Stimulated activated CD8-positive, alpha-beta memory T cell treated with anti-CD3 and anti-CD28 coated beads, Interleukin-7, amount 100 ng/mL, for 4 hours (primary cell): ENCODE results near the gene DENND2A.
"Not testable (repeated sequence)": the region's sequence is repeated elsewhere in the genome, so short reads cannot be mapped to it uniquely, and the experiment has no call there.

Experiments used
- DNase-seq, 2 donors: peaks; one replicate each; pipeline ENCODE4 v3.0.0-alpha.2; 2020; ENCODE audit warnings: low read depth in 2 of 2

DENND2A gene

GRCh38 chr7:140619915-140620510 lies 20.6 kb downstream of the DENND2A start:
- not testable (repeated sequence) for DNase-seq

- DNase-seq, result no peak
These were observed 21.4 kb downstream of the DENND2A start for GRCh38 chr7:140619176-140619575.

- no peak for DNase-seq
These were observed 22.3 kb downstream of the DENND2A start for GRCh38 chr7:140618306-140618705.

GRCh38 chr7:140617081-140617480 lies 23.5 kb downstream of the DENND2A start:
- DNase-seq, result no peak

GRCh38 chr7:140616328-140616727 lies 24.3 kb downstream of the DENND2A start:
- DNase-seq, result no peak

- DNase-seq, result no peak
These were observed 29.0 kb downstream of the DENND2A start for GRCh38 chr7:140611641-140612040.

GRCh38 chr7:140610204-140611165 lies 30.1 kb downstream of the DENND2A start:
- no peak for DNase-seq

- no peak for DNase-seq
These were observed 31.0 kb downstream of the DENND2A start for GRCh38 chr7:140609646-140610045.

GRCh38 chr7:140607441-140607989 lies 33.1 kb downstream of the DENND2A start:
- no peak for DNase-seq

GRCh38 chr7:140605337-140605736 lies 35.3 kb downstream of the DENND2A start:
- DNase-seq, result no peak

- DNase-seq, result no peak
These were observed 35.9 kb downstream of the DENND2A start for GRCh38 chr7:140604760-140605159.

GRCh38 chr7:140604076-140604475 lies 36.5 kb downstream of the DENND2A start:
- DNase-seq, result no peak

- no peak for DNase-seq
These were observed 38.9 kb downstream of the DENND2A start for GRCh38 chr7:140601566-140602174.

GRCh38 chr7:140600341-140600740 lies 40.3 kb downstream of the DENND2A start:
- DNase-seq, result no peak

- DNase-seq, result no peak
These were observed 43.1 kb downstream of the DENND2A start for GRCh38 chr7:140597428-140597949.

GRCh38 chr7:140596519-140597427 lies 43.8 kb downstream of the DENND2A start:
- no peak for DNase-seq

GRCh38 chr7:140595468-140596092 lies 45.0 kb downstream of the DENND2A start:
- no peak for DNase-seq

- DNase-seq, result no peak
These were observed 46.4 kb downstream of the DENND2A start for GRCh38 chr7:140594131-140594691.

- no peak for DNase-seq
These were observed 47.0 kb downstream of the DENND2A start for GRCh38 chr7:140593672-140593982.

GRCh38 chr7:140592964-140593671 lies 47.5 kb downstream of the DENND2A start:
- DNase-seq, result no peak
